WTC11 (cell line): ENCODE data around the gene ADAM12.

Experiments
- TEAD1 ChIP-seq: sonication (generic); formaldehyde crosslinking; IDR thresholded peaks from 2 replicates; pipeline ENCODE4 v1.8.0; 2022; ENCODE audit warnings: mild to moderate bottlenecking, missing genetic modification reagents
- ZNF416 ChIP-seq: fragments of 250-450 bp; sonication (Bioruptor Pico); IDR thresholded peaks from 2 replicates; pipeline ENCODE4 v1.9.0; 2021; ENCODE audit warnings: mild to moderate bottlenecking, inconsistent platforms
- TF ChIP-seq, protein P1 (sequence below): fragments of 200-600 bp; IDR thresholded peaks from 2 replicates; pipeline ENCODE4 v1.8.0; 2022; ENCODE audit warnings: antibody characterized with exemption
- TF ChIP-seq, protein P2 (sequence below): sonication (generic); formaldehyde crosslinking; conservative IDR thresholded peaks from 2 replicates; pipeline ENCODE4 v1.8.1; 2022; ENCODE audit warnings: mild to moderate bottlenecking, missing genetic modification reagents
- TF ChIP-seq, protein P3 (sequence below): sonication (generic); formaldehyde crosslinking; IDR thresholded peaks from 2 replicates; pipeline ENCODE4 v1.8.1; 2023; ENCODE audit warnings: mild to moderate bottlenecking, missing genetic modification reagents, moderate library complexity

DNA sequence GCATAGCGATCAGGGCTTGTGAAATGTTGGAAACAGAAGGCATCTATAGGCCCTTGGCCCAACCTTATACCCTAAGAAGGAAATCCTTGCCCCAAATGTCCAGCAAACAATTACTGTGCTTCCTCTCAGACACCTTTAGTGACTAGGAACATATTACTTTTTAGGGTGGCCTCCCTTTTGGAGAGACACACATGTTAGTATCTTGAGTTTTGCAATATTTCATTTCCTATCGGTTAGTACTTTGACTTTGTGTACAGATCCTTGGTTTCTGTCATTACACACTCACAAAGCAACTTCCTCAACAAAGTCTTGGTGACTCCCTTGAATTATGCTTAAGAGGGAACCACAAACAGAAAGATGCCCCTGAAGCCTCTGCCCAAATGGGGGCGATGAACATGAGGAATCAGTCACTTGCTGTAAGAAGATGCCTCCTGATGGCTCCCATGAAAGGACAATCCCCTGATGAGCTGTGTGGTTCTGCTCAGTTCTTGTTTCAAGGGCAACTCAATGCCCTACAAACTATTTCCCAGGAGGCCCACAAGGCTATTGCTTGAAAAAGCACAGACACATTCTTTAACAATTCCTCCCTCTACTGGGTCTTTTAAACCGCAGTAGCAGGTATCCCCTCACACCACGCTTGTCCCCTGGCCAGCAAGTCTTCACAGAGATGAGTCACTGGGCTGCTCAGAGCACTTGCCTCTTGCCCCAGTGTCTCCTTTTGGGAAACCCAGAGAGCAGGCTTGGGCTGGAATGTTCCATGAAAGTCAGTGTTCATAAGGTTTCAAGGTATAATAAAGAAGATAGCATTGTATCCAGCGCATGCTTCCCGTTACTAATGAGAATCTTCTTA is 295.7 kb downstream of the ADAM12 start:
- TF ChIP-seq, protein P1, sequence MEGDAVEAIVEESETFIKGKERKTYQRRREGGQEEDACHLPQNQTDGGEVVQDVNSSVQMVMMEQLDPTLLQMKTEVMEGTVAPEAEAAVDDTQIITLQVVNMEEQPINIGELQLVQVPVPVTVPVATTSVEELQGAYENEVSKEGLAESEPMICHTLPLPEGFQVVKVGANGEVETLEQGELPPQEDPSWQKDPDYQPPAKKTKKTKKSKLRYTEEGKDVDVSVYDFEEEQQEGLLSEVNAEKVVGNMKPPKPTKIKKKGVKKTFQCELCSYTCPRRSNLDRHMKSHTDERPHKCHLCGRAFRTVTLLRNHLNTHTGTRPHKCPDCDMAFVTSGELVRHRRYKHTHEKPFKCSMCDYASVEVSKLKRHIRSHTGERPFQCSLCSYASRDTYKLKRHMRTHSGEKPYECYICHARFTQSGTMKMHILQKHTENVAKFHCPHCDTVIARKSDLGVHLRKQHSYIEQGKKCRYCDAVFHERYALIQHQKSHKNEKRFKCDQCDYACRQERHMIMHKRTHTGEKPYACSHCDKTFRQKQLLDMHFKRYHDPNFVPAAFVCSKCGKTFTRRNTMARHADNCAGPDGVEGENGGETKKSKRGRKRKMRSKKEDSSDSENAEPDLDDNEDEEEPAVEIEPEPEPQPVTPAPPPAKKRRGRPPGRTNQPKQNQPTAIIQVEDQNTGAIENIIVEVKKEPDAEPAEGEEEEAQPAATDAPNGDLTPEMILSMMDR = no peak
- TF ChIP-seq ZNF416 (CRISPR knock-in tag) (no peak), TEAD1 (CRISPR knock-in tag) (no peak)
- TF ChIP-seq, protein P2, sequence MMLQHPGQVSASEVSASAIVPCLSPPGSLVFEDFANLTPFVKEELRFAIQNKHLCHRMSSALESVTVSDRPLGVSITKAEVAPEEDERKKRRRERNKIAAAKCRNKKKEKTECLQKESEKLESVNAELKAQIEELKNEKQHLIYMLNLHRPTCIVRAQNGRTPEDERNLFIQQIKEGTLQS (CRISPR knock-in tag) = no peak
- TF ChIP-seq, protein P3, sequence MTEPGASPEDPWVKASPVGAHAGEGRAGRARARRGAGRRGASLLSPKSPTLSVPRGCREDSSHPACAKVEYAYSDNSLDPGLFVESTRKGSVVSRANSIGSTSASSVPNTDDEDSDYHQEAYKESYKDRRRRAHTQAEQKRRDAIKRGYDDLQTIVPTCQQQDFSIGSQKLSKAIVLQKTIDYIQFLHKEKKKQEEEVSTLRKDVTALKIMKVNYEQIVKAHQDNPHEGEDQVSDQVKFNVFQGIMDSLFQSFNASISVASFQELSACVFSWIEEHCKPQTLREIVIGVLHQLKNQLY (CRISPR knock-in tag) = no peak
